ENCODE measurements around the gene RAB40B. TPM values are rescaled to one million over a fixed set of nuclear protein-coding genes. Genes with fewer than 3 reads are reported as not detected.
"Not testable (repeated sequence)": the region's sequence is repeated elsewhere in the genome, so short reads cannot be mapped to it uniquely, and the experiment has no call there.

RAB40B gene
- total RNA-seq, 1 experiment from 2014 or later, result 22.1 TPM

DNA sequence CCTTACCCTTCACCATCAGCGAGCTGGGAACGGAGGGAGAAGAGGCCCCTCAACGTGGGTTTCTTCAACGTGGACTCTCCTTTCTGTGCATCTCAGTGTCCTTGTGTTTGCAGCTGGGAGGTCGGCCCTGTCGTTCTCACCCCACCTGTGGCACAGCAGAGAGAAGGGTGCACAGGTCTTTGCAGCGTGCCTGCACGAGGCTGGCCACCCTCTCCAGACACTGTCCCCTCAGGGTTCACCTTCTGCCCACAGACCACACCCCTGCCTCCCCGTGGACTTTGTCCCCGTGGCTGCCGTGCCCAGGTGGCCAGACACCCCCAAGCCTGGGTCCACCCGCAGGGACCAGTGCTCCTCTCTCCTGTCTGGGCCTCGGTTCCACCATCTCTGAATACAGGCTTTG, 43.0 kb downstream of the RAB40B start:
- H4K20me1 ChIP-seq (ENCODE audit: insufficient read depth), result no peaks in the 10 kb centered on the region
- no peak overlapping the region for H3K27ac ChIP-seq (ENCODE audit: low read depth, low read length)
- H3K36me3 ChIP-seq (ENCODE audit: control insufficient read depth in 1 of 2, insufficient read depth in 2 of 2, low read length in 2 of 2), result no peaks in the 10 kb centered on the region
- H3K4me2 ChIP-seq (ENCODE audit: low read length), result no peak overlapping the region
- no peak overlapping the region for H3K4me3 ChIP-seq (replicated peaks in 1 of 2; ENCODE audit: low read depth in 1 of 2, low read length in 2 of 2)
- DNase-seq (ENCODE audit: low read depth, low spot score) (no peak), ATAC-seq (no peak)
- intact Hi-C loops (cut with micrococcal nuclease), result no loop called here
- no peaks in the 10 kb centered on the region for H3K79me2 ChIP-seq (ENCODE audit: insufficient read depth, low read length)
- H3K9me3 ChIP-seq (ENCODE audit: control insufficient read depth in 1 of 2, insufficient read depth in 1 of 2, low read depth in 1 of 2, low read length in 2 of 2), result peaks cover 0 to 5% of the 10 kb centered on the region in 2 experiments; a peak in 1 of 4 replicates
- BruUV-seq (replicated peaks), result no TSS peak
- H3K4me1 ChIP-seq (ENCODE audit: control insufficient read depth in 1 of 2, insufficient read depth in 2 of 2, low read length in 2 of 2), result 0 out of 4 replicates have a peak, but pooled peaks cover 0 to 4% of the 10 kb centered on the region in 2 experiments
- POLR2A ChIA-PET, result no interaction called here
- no peak overlapping the region for H3K9ac ChIP-seq (ENCODE audit: low read length)
- H3K9me2 ChIP-seq (ENCODE audit: insufficient read depth), result no peaks in the 10 kb centered on the region
- no peaks in the 10 kb centered on the region for H3K27me3 ChIP-seq (ENCODE audit: insufficient read depth, low read length)
- TF ChIP-seq CBX3 (IDR thresholded peaks at IDR 0.05; ENCODE audit: low read depth) (no peak), EZH2phosphoT487 (IDR thresholded peaks at IDR 0.05; ENCODE audit: borderline replicate concordance) (no peak)
- H2AFZ ChIP-seq (ENCODE audit: low read depth, low read length, poor library complexity, severe bottlenecking), result no peak overlapping the region
- RAD21 ChIA-PET (ENCODE audit: low non-redundant PET in 1 of 2, low total read pairs in 2 of 2, uncharacterized antibody in 2 of 2, unreplicated experiment in 2 of 2), result no interaction called here
- CTCF ChIA-PET, result no interaction called here

DNA sequence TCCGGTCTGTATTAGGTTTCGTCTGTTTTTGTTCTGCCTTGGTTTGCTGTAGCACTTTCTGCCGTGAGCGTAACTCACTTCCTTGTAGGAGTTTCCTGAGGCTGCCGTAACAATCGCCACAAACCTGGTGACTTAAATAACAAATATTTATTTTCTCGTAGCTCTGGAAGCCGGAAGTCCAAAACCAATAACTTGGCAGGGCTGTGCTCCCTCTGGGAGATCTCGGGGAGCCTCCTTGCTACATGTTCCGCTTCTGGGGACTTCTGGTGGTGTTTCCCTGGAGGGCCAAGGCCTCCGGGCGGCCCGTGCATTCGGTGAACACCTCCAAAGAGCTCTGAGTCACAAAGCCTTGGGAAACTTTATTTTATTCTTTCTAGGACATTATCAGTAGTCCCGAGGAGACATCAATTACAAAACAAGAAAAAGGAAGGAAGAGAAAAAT, 43.4 kb downstream of the RAB40B start:
- Histone ChIP-seq H3K27me3 (ENCODE audit: insufficient read depth, low read length) (no peaks in the 10 kb centered on the region), H3K36me3 (ENCODE audit: control insufficient read depth in 1 of 2, insufficient read depth in 2 of 2, low read length in 2 of 2) (no peaks in the 10 kb centered on the region), H3K79me2 (ENCODE audit: insufficient read depth, low read length) (no peaks in the 10 kb centered on the region), H3K9ac (ENCODE audit: low read length) (no peak overlapping the region), H3K9me2 (ENCODE audit: insufficient read depth) (no peaks in the 10 kb centered on the region), H3K4me1 (ENCODE audit: control insufficient read depth in 1 of 2, insufficient read depth in 2 of 2, low read length in 2 of 2) (0 out of 4 replicates have a peak, but pooled peaks cover 0 to 4% of the 10 kb centered on the region in 2 experiments), H3K4me2 (ENCODE audit: low read length) (no peak overlapping the region), H2AFZ (ENCODE audit: low read depth, low read length, poor library complexity, severe bottlenecking) (no peak overlapping the region), H3K4me3 (replicated peaks in 1 of 2; ENCODE audit: low read depth in 1 of 2, low read length in 2 of 2) (no peak overlapping the region), H3K27ac (ENCODE audit: low read depth, low read length) (no peak overlapping the region), H3K9me3 (ENCODE audit: control insufficient read depth in 1 of 2, insufficient read depth in 1 of 2, low read depth in 1 of 2, low read length in 2 of 2) (peaks cover 0 to 3% of the 10 kb centered on the region in 2 experiments; a peak in 1 of 4 replicates), H4K20me1 (ENCODE audit: insufficient read depth) (no peaks in the 10 kb centered on the region)
- TF ChIP-seq POLR2A (IDR thresholded peaks at IDR 0.05; ENCODE audit: borderline replicate concordance, extremely low read depth, insufficient read depth, insufficient read length) (no peak), TCF7L2 (IDR thresholded peaks at IDR 0.05; ENCODE audit: borderline replicate concordance, extremely low read depth, insufficient read depth, insufficient read length) (no peak), EGR1 (IDR thresholded peaks at IDR 0.05; ENCODE audit: low read depth) (no peak), ZFX (IDR thresholded peaks at IDR 0.05) (no peak), POLR2AphosphoS5 (IDR thresholded peaks at IDR 0.05; ENCODE audit: low read depth, low read length) (no peak), CEBPB (IDR thresholded peaks at IDR 0.05; ENCODE audit: low read depth) (no peak), YY1 (IDR thresholded peaks at IDR 0.05; ENCODE audit: extremely low read depth, insufficient replicate concordance, low read depth, low read length) (no peak), FOSL1 (IDR thresholded peaks at IDR 0.05; ENCODE audit: low read depth) (no peak), EZH2phosphoT487 (IDR thresholded peaks at IDR 0.05; ENCODE audit: borderline replicate concordance) (no peak)
- TF ChIP-seq, protein P1, sequence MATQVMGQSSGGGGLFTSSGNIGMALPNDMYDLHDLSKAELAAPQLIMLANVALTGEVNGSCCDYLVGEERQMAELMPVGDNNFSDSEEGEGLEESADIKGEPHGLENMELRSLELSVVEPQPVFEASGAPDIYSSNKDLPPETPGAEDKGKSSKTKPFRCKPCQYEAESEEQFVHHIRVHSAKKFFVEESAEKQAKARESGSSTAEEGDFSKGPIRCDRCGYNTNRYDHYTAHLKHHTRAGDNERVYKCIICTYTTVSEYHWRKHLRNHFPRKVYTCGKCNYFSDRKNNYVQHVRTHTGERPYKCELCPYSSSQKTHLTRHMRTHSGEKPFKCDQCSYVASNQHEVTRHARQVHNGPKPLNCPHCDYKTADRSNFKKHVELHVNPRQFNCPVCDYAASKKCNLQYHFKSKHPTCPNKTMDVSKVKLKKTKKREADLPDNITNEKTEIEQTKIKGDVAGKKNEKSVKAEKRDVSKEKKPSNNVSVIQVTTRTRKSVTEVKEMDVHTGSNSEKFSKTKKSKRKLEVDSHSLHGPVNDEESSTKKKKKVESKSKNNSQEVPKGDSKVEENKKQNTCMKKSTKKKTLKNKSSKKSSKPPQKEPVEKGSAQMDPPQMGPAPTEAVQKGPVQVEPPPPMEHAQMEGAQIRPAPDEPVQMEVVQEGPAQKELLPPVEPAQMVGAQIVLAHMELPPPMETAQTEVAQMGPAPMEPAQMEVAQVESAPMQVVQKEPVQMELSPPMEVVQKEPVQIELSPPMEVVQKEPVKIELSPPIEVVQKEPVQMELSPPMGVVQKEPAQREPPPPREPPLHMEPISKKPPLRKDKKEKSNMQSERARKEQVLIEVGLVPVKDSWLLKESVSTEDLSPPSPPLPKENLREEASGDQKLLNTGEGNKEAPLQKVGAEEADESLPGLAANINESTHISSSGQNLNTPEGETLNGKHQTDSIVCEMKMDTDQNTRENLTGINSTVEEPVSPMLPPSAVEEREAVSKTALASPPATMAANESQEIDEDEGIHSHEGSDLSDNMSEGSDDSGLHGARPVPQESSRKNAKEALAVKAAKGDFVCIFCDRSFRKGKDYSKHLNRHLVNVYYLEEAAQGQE (IDR thresholded peaks at IDR 0.05; ENCODE audit: low read depth), result no peak
- intact Hi-C loops (cut with micrococcal nuclease), result no loop called here
- ChIA-PET CTCF (no interaction called here), POLR2A (no interaction called here), RAD21 (ENCODE audit: low non-redundant PET in 1 of 2, low total read pairs in 2 of 2, uncharacterized antibody in 2 of 2, unreplicated experiment in 2 of 2) (no interaction called here)
- no peak for DNase-seq (ENCODE audit: low read depth, low spot score)
- BruUV-seq (replicated peaks), result no TSS peak
- ATAC-seq, result no peak

DNA sequence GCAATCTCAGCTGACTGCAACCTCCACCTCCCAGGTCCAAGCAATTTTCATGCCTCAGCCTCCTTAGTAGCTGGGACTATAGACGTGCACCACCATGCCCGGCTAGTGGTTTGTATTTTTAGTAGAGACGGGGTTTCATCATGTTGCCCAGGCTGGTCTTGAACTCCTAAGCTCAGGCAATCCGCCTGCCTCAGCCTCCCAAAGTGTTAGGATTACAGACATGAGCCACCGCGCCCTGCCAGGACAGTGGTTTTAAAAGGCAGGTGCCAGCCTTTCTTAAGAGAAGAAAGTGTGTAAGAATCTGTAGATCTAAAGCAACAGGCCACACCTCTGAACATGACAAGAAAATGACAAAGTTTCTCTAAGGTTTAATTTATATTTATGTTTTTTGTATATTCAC, 43.9 kb downstream of the RAB40B start:
- POLR2A ChIA-PET; H3K9ac ChIP-seq (ENCODE audit: low read length); DNase-seq (ENCODE audit: low read depth, low spot score); H3K4me1 ChIP-seq (ENCODE audit: control insufficient read depth in 1 of 2, insufficient read depth in 2 of 2, low read length in 2 of 2); H4K20me1 ChIP-seq (ENCODE audit: insufficient read depth); ATAC-seq; H3K4me2 ChIP-seq (ENCODE audit: low read length); H3K36me3 ChIP-seq (ENCODE audit: control insufficient read depth in 1 of 2, insufficient read depth in 2 of 2, low read length in 2 of 2); RAD21 ChIA-PET (ENCODE audit: low non-redundant PET in 1 of 2, low total read pairs in 2 of 2, uncharacterized antibody in 2 of 2, unreplicated experiment in 2 of 2); intact Hi-C loops (cut with micrococcal nuclease); H3K9me3 ChIP-seq (ENCODE audit: control insufficient read depth in 1 of 2, insufficient read depth in 1 of 2, low read depth in 1 of 2, low read length in 2 of 2); BruUV-seq (replicated peaks); H3K27me3 ChIP-seq (ENCODE audit: insufficient read depth, low read length); H3K79me2 ChIP-seq (ENCODE audit: insufficient read depth, low read length); H3K4me3 ChIP-seq (replicated peaks in 1 of 2; ENCODE audit: low read depth in 1 of 2, low read length in 2 of 2); H2AFZ ChIP-seq (ENCODE audit: low read depth, low read length, poor library complexity, severe bottlenecking); H3K9me2 ChIP-seq (ENCODE audit: insufficient read depth); CTCF ChIA-PET; H3K27ac ChIP-seq (ENCODE audit: low read depth, low read length): not testable (repeated sequence)
